HT1080 (cell line): ENCODE measurements around the gene FAM174C. TPM values are rescaled to one million over a fixed set of nuclear protein-coding genes. Genes with fewer than 3 reads are reported as not detected.

Source experiments
- DNase-seq: peaks from one replicate; pipeline ENCODE4 v3.0.0-alpha.2; 2015; ENCODE audit warnings: low read depth
- total RNA-seq: library from RNA; depleted of rRNA; stranded (reverse); fragments of >200 nt; shearing (Covaris generic); gene quantifications from 2 replicates; pipeline ENCODE4 v1.2.3, GENCODE V29; 2014

Gene FAM174C
- total RNA-seq, 1 experiment from 2014 or later, result 53.1 TPM

DNA sequence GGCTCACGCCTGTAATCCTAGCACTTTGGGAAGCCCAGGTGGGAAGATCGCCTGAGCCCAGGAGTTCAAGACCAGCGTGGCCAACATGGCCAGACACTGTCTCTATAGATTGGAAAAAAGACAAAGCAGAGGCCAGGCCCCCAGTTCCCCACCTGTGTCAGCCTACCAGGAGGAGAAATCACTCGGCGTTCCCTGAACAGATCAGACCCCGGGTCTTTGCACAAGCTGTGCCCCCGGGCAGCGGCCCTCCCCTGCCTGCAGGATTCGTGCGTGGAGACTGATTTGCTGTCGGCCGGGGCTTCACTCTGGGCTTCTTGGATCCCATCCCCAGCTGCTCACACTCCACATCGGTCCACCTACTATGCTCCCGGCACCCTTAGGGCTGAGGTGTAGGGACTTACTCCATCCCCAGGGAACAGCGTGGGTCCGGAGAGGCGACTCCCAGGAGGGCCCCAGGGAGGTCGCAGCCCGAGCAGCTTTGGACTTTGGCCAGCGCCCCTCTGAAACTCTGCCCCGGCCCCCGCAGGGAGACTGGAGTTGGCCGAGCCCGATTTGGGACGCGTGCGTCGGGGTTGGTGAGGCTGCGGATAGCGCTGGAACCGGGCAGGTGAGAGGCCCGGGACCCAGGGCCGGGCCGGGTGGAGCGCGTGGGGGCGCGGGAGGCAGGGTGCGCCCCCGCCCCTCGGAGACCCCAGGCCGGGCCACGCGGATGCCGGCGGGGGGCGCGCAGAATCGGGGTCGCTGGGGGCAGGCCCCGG lies 9.8 kb downstream of the FAM174C start:
- DNase-seq, result no peak

DNA sequence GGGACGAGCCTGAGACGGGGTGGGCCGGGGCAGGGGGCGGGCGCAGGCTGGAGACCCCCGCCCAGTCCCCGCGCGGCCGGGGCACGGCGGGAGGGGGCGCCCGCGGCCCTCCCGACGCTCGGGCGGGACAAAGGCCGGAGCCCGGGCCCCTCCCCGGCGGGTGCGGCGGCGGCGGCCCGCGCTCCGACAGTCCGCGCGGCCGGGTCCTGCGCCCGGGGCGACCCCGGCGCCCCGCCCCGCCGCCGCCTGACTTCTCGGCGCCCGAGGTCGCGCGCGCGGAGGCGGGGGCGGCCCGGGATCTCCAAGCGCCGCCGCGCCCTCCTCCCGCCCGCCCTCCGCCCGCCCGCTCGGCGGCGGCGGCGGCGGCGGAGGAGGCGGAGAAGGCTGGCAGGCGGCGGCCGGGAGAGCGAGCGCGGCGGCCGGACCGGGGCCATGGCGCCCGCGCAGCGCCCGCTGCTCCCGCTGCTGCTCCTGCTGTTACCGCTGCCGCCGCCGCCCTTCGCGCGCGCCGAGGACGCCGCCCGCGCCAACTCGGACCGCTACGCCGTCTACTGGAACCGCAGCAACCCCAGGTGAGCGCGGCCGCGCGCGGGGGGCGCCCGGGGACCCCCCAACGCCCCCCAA lies 10.5 kb downstream of the FAM174C start, which contains the start of gene EFNA2:
Gene EFNA2 (plus strand): TSS at position 137 of the 624 bp plus-strand sequence. CDS start 296 bp downstream, at position 433.
- DNase-seq, result no peak

DNA sequence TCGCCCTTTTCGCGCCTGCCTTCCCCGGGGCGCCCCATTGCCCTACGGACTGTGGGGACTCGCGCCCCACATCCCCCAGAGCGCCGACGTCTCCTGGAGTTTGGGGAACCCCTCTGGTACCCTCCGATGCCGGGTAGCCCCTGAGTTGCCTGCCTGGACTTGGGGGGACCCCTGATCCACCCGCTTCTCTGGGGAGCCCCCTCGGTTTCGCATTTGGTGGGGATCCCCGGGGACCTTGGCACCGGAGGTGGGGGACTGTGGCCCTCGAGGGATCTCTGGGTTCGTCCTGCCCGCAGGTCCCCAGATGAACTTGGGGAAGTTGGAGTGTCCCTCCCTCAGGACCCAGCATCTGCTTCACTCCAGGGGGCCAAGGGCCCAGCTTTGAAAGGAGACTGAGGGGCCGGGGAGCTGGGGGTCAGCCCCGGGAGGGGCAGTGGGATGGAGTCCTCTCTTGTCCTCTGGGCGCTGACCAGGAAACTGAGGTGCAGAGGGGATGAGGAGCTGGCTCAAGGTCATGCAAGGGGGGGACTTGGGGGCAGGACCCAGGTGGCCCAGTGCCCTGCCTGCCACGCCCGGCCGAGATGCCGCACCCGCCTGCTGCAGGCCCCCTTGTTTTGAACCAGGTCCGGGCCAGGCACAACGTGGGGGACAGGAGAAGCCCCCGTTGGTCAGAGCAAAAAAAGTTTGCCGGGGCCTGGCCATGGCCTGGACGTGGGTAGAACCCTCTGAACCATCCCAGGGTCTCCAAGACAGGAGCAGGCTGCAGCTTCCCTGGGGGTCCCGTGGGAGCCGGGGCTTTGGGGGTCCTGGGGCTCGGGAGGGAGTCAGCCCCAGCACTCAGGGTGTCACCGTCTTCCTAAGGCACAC lies 11.4 kb downstream of the FAM174C start:
- DNase-seq, result no peak

DNA sequence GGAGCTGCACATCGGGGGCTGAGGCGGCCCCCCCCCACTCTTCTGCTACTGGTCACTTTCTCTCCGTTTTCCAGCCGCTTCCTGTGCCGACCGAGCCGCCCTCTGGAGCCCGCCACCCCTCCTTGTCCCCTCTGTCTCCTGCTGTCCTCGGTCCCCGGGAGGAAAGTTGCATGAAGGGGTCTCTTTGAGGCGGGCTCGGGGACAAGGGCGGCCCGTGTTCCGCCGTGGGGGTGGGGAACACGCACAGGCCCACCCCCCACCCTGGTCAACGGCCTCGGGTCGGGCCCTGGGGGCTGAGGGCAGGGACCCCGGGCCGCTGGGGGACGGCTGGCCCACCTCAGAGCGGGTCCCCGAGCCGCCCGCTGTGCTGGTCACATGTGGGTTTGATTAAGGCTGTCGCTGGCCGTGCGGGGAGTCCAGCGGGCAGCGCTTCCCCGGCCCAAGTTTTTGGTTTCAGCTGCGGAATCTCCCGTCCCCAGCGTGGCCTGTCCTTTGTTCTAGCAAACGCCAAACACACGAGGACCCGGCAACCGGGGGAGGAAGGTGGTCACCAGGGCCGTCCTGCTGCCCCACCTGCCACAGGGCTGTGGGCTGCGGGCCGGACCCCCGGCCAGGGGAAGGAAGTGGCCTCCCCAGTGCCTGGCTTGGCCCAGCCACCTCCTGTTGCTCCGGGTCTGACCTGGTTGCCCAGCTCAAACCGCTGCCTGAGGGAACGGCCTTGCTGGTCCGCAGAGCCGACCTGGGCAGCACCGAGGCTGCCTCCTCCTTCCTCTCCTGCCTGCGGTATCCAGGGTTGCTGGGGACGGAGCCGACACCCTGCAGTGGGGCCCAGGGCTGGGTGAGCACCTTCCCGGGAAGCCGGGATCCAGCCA lies 12.3 kb downstream of the FAM174C start:
- DNase-seq, result no peak

DNA sequence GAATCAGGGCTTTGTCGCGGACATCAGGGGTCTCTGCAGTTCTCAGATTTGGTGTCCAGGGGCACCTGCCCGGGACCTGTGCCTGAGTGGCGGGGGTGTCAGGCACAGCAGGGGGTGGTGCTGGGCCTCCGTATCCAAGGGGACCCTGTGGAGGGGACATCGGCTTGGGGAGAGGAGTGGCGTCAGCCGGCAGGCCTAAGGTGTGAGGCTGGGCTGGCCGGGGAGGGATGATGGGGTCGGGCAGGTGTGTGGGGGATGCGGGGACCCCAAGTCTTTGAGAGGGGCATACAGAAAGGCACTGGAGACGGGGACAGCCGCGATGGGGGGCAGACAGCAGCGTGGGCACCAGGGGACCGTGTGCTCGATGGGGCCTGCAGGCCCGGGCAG lies 12.9 kb downstream of the FAM174C start:
- no peak for DNase-seq

DNA sequence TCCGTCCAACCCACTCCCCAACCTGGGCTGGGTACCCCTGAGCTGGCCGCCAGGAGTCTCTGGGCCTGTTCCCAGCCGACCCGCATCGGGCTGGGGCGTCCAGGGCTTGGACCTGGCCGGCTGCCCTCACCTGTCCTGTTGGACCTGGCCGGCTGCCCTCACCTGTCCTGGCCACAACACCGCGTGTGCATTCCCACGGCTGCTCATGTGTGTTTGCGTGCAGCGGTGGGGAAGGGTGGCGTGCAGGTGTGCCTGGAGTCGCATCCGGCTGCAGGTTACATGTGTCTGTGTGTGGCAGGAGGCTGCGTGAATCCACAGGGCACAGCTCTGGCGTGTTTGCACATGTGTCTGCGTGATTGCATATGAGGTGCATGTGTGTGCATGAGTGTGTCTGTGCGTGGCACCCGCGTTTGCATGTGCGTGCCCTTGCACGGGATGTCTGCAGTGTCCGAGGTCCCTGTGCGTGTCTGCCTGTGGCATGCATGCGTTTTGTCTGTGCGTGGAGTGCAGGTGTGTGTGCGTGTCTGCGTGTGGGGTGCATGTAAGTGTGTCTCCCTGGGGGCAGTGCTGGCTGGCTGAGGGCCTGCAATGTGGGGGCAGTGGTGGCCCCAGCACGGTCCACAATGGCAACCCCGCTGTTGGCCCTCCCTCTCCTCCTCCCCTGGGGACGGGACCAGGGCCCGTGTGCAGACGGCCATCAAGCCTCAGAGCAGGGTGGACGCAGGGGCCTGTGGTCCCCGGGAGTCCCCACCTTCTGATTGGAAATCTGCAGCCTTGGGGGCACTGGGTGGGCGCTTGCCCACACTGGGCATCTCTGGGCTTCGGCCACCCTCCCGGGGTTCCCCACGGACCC lies 13.7 kb downstream of the FAM174C start:
- DNase-seq, result no peak

DNA sequence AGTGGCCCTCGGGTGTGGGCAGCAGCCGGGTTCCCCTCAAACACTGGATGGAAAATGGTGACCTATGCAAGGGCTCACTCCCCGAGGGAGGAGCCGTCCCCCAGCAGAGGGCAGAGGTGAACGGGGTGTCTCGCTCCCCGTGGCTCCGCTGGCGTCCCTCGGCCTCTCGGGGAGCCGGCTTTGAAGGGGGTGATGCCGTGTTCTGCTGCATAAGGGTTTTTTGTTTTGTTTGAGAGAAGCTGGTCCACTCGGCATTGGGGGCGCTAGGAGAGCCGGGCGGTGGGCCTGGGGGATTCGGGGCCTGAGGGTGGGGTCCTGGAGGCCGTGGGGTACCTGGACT lies 14.3 kb downstream of the FAM174C start:
- DNase-seq, result no peak

DNA sequence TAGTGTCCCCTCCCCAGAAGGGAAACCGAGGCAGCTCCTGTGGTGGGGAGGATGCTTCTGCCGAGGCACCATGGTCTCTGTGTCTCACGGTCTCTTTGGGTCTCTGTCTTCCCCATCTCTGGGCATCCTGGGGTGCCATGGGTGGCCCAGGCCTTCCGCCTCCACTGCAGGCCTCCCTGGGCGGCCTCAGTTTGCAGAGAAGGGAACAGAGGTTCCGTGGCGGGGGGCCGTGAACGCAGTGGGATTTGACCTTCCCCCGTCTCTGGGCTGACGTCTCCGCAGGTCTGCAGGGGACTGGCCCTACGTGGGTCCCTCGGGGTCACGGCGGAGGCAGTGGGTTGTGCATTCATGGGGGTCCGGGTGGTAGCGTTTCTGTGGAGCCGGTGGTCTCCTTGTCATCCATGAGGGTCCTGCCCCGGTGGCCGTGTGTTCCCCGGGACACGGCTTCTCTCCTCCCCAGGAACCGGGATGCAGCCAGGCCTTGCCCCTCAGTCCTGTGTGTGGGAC lies 14.9 kb downstream of the FAM174C start:
- no peak for DNase-seq

DNA sequence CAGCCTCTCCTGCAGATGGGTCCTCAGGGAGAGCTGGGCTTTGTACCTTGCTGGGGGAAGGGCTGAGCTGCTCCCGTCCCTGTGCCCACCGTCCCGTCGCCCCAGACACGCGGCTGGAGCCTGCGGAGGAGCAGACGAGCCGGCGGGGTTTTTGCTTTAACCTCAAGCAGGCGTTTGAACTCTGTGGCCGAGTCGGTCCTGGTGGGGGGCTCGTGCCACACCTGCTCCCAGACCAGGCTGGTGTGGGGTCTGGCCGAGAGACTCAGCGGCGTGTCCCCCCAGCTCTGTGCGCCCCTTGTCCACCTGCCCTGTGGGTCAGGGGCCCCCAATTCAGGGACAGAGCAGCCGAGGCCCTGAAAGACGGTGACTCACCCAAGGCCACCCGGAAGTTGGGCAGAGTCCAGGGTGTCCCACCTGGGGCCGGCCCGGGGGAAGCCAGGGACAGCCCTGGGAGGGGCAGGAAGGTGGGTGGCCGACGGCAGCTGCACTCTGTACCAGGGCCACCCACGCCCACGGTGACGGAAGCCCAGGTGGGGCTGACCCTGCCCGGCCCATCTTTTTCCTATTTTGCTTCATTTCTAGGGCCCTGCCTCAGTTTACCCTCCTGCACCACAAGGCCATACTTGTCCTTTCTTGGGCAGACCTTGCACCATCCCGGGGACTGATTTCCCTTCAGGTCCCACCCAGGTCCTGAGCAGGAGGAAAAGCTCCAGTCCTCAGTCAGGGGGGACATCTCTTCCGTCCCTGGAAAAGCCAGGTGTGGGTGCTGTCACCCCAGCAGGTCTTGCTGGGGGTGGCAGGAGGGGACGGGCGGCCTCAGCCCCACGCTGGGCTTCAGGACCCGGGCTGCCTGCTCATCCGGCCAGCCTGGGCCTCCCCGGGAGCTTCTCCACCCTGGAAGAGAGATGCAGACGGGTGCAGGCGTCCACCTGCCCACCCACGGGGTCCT lies 15.6 kb downstream of the FAM174C start:
- DNase-seq, result no peak

DNA sequence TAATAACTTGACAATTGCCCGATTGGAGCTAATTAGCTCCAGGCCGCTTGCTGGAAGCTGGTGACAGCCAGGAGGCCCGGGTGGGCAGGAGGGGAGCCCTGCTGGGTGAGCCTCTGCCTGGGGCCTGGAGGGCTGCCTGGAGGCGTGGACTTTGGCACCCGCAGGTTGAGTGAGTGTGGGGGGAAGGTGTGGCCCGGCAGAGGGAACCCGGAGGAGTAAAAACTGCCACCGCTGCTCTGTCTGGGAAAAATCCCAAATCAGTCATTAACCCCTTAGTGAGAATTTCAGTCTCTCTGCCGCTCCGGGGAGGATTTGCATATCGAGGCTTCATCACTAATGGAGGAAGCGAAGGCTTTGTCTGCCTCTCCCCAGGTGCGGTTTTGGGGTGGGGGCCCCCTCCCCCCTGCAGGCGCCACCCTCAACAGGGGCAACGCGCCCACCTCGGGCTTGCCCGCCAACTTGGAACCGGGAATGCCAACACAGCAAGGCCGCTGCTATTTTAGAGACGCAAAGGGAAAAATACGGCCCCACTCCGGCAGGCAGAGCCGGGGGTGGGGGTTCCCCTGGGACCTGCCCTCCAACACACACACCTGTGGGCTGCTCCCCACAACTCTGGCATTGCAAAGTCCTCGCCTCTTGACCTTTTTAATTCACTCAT lies 16.6 kb downstream of the FAM174C start:
- no peak for DNase-seq

DNA sequence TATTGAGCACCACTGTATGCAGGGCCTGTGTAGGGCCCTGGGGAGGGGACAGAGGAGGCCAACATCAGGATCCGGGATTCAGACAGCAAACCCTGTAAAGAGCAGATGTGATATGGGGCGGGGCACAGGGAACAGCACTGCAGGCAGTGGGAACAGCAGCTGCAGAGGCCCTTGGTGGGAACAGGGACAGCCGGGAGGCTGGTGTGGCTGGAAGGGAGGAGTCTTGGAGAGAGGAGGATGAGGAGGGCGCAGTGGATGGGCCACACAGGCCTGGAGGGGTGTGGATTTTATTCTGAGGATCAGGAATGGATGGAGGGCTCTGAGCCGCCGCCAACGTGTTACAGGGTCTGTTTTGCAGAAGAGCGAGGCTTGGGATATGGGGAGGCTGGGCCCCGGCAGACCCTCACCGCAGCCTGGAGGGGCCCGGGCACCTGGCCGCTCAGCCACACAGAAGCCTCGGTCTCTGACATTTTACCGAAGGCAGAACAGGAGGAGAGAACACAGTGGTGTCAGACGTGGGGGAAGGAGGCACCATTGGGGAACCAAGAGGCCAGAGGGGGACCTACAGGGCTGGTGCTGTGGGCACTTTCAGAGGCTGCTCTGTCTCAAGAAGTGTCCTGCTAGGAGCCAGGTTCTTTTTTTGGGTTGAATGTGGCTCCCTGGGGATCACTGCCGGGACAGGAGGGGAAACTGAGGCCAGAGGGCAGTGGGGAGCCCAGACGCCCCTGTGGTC lies 17.3 kb downstream of the FAM174C start:
- DNase-seq, result no peak

DNA sequence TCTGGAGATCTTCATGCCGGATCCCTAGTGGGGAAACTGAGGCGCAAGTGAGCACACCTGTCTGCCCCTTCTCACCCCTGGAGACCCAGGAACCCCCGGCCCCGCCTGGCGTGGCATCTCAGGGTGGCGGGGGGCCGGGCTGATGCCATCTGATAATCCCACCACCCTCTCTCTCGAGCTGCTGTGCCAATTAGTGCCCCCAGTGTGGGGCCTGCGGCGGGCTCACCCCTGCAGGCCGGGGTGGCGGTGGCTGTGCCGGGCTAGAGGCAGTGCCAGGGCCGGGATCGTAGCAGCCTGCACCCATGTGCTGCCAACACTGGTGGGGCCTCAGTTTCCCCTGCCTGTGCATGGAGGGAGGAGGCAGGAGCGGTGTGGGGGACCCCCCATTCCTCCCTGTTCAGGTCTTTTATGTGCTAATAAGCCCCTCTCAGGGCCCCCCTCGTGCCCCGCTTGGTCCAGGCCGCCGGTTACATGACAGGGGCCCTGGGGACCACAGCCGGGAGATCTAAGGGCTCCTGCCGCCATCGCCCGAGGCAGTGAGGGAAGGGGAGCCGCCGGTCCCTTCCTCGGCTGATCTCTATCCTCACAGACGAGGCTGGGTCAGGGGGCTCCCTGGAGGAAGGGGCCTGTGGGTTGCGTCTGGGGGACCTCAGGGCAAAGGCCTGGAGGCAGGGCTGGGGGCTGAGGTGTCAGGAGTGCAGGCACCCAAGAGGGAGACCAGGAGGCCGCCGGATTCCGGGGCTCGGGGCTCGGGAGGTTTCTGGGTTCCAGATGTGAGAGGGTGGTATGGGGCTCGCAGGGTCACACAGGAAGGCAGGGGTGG lies 18.7 kb downstream of the FAM174C start:
- no peak for DNase-seq

DNA sequence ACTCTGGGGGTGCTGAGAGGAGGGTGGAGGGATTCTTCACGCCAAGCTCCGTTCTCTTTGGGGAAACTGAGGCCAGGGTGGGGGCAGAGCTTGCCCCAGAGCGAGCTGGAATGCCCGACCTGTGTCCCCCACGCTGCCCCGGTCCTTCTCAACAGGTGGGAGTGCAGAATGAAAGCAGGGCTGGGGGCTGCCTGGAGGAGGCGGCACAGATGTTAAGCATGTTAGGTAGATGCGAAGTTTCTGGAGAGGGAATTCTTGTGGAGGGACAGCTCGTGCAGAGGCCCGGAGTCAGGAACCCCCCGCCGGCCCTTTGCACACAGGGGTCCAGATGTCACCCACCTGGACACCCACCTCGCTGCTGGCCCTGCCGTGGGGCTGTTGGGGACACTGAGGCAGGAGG lies 19.4 kb downstream of the FAM174C start:
- DNase-seq, result no peak

DNA sequence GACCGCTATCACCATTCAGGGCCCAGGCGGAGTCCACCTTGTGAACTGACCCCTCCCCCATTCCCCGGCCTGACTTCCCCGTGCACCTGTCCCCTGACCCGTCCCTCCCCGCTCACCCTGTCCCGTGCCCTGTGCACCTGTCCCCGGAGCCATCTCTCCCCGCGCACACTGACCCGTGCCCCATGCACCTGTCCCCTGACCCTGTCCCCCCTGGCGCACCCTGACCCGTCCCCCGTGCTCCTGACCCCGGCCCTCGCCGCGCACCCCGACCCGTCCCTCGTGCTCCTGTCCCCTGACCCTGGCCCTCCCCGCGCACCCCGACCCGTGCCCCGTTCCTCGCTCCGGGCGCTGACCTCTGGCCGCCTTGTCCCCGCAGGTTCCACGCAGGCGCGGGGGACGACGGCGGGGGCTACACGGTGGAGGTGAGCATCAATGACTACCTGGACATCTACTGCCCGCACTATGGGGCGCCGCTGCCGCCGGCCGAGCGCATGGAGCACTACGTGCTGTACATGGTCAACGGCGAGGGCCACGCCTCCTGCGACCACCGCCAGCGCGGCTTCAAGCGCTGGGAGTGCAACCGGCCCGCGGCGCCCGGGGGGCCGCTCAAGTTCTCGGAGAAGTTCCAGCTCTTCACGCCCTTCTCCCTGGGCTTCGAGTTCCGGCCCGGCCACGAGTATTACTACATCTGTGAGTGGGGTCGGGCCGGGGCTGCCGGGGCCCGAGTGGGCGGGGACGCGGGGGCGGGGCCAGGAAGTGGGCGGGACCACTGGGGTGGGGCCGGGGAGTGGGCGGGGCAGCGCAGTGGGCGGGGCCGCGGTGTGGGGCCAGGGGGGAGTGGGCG lies 20.1 kb downstream of the FAM174C start:
- DNase-seq, result no peak

DNA sequence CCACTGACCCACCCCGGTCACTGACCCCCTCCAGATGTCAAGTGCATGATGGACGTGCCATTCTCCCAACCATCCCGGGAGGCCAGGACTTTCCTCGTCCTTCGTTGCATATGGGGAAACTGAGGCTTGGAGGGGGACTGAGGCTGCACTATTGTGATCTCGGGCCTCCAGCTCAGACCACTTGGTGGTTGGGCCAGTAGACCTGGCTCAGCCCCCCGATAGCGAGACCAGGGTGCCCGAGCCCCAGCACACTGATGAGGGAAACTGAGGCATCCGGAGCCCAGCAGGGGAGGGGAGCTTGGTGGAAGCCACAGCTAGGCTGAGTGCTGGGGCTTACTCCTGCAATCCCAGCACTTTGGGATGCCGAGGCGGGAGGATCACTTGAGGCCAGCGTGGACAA lies 20.7 kb downstream of the FAM174C start:
- no peak for DNase-seq
